HK-2 (cell line): Measurements from ENCODE around the gene FLOT2.
"Not testable (repeated sequence)": the region's sequence is repeated elsewhere in the genome, so short reads cannot be mapped to it uniquely, and the experiment has no call there.

Experiments
- DNase-seq: peaks from one replicate; pipeline ENCODE4 v3.0.0-alpha.2; 2018; ENCODE audit not compliant: unreplicated experiment

Gene FLOT2, protein sequence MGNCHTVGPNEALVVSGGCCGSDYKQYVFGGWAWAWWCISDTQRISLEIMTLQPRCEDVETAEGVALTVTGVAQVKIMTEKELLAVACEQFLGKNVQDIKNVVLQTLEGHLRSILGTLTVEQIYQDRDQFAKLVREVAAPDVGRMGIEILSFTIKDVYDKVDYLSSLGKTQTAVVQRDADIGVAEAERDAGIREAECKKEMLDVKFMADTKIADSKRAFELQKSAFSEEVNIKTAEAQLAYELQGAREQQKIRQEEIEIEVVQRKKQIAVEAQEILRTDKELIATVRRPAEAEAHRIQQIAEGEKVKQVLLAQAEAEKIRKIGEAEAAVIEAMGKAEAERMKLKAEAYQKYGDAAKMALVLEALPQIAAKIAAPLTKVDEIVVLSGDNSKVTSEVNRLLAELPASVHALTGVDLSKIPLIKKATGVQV

DNA sequence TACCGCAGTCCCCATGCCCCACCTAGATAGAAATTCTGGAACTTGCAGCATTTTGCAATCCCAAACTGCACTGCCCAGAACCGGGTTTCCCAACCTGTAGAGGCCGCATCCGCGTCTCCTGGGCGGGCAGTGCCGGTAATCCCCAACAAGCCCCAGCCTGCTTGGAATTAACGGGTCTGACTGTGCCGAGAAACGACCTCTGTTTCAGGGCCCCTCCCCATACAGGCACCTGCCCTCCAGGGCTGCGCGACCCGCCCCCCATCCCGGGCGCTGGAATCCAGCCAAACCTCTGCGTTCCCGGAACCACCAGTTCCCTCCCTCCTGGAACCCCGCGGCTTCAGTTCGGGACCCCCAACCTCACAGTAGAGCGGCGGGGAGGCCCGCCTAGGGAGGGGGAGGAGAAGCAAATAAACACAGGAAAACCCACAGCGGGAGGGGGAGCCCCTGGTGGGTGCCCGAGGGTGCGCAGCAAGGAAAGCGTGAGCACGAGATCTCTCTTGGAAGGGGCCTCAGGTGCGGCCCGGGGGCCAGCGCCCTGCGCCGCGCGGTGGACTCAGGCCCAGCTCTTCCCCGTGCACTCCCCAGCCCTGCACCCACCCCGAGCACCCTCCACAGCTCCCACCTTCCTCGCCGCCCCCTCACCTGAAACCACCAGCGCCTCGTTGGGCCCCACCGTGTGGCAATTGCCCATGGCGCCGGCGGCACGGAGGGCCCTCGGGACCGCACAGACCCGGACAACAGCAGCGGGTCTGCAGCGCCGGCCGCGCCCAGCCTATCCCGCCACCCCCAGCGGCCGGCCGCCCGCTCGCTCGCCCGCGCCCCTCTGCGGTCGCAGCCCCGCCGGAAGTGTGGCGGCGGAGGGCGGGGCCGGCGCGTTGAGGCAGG lies at the start of gene FLOT2:
Gene FLOT2 (minus strand): TSS at position 850 of the 885 bp plus-strand sequence. CDS start 159 bp downstream, at position 691.
- peak; percentile 52 for DNase-seq

DNA sequence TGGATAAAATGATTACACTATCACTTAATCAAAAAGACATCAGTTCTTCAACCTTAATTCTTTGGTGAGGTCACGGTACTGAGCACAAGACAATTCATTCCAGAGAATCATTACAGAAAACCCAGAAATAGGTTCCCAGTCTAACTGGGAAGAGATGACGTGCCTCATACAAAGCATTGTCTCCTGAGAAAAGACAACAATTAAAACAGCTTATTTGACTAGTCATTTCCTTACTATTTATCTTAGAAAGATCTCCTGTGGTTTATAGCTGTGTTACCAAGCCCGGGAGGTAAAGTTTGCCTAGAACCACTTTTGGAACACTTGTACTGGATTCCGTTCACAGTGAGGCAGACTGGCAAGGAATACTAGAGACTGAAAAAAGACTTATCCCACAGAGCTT lies 48.7 kb upstream of the FLOT2 start:
- no peak for DNase-seq

DNA sequence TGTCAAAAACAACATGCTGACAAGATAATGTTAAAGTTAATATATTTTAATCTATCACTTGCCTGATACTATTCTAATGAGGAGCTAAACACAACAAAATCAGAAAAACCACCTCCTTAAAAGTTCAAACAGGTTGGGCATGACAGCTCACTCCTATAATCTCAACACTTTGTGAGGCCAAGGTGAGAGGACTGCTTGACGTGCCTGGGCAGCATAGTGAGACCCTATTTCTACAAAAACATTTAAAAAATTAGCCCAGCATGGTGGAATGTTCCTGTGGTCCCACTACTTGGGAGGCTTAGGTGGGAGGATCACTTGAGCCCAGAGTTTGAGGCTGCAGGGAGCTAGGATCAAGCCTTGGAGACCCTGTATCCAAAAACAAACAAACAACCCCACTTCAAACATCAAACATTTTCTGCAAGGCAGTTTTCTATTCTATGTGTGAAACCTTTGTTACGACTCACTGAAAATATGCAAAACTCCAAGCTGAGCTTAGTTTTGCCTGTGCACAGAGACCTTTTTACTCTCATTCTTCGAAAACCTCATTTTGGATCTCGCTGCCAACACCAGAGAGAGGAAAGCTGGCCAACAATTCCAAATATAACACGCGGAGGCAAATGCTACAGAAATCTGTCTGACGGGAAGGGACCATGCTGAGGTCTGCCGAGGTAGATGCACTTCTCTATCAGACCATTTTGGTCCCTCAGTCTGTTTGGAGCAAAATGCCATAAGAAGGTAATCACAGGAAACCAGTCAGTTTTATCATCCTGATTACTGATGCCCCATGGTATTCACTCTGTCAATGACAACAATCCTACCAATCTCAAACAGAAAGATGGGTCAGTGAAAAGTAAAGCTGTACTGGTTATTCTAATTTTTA lies 47.6 kb upstream of the FLOT2 start:
- no peak for DNase-seq

DNA sequence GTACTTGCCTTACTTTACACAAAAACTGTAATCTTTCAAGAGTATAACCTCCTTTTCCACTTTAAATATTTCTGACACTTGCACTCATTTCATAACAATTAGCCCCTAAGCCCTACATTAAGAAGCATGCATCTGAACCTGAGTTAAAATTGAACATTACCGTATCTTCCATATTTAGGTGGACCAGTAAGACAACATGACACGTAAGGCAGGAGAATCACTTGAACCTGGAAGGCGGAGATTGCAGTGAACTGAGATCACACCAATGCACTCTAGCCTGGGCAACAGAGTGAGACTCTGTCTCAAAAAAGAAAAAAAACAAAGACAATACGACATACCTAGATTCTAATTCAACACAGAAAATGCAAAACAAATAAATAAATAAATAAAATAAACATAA lies 46.8 kb upstream of the FLOT2 start:
- no peak for DNase-seq

DNA sequence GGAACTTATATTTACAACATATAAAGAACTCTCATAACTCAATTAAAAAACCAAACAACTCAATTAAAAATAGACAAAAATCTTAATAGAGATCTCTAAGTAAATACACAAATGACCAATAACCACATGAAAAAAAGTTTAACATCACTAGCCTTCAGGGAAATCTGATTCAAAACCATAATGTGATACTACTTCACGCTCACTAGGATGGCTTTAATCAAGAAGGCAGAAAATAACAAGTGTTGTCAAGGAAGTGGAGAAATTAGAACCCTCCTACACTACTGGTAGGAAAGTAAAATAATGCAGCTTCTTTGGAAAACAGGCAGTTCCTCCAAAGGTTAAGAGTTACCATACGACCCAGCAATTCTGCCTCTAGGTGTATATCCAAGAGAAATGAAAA lies 45.4 kb upstream of the FLOT2 start:
- DNase-seq = no peak

DNA sequence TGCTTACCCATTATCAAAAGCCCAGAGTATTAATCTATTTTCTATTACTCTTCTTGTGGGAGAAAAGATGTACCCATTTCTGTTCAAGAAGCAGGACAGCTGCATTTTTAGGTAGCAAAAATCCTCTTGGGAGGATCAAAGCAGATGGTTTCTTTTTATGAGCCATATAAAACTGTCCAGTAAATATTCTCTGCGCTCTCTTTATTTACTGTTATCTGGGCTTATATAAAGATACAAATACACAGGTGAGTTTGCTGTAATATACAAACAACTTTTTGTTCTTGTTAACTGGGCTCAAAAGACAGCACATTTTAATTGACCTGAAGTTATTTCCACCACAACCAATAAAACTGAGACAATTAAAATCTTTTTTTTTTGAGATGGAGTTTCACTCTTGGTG lies 43.7 kb upstream of the FLOT2 start:
- DNase-seq = no peak

DNA sequence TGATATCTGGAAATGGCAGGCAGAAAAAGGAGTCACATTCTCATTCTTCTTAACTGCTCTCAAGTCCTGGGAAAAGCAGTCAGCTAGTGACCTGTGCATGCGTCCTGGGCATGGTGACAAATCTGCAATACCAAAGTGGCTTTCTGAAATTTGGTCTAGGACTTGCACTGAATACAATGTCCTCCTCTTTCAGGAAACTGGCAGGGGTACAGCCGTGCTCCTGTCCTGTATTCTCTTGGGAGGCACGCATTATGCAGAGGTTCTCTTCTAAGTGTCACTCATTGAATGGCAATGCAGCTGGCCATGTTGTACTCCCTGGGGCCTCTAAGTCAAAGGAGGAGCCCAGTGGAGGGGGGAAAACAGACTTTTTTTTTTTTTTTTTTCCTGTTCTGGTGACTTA lies 43.1 kb upstream of the FLOT2 start:
- no peak for DNase-seq

DNA sequence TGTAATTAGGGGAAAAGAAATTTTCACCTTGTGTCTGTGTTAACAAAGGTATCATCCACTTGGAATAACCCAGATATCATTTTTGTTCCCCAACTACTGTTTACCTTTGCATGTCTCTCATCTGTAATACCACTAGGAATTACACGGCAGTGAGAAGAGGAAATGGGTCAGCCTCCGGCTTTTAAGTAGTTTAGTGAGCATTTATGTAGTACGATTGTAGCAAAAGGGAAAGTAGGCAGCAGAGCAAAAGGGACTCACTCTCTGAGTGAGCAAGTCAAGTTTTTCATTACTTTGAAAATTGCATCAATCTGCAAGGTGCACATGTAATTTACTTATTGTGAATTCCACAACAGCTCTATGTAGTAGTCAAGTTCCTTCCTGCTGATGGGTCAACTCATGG lies 42.6 kb upstream of the FLOT2 start:
- no peak for DNase-seq

DNA sequence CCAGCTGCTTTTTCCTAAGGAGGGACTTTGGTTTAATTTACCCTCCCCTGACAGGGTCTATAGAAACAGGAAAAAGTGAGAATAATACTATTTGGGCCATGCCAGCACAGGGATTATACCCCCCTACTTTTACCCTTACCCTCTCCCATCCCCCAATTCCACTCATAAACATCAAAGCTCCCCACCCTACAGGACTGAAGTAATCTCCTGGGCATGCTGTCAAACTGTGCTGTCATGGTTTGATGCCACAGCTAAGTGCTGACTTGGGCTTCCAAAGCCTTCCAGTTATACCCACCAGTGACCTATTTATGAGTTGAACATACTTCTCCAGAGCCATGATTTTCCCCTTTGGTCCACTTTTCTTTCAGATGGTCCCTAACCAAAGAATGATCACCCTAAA lies 41.0 kb upstream of the FLOT2 start:
- no peak for DNase-seq

DNA sequence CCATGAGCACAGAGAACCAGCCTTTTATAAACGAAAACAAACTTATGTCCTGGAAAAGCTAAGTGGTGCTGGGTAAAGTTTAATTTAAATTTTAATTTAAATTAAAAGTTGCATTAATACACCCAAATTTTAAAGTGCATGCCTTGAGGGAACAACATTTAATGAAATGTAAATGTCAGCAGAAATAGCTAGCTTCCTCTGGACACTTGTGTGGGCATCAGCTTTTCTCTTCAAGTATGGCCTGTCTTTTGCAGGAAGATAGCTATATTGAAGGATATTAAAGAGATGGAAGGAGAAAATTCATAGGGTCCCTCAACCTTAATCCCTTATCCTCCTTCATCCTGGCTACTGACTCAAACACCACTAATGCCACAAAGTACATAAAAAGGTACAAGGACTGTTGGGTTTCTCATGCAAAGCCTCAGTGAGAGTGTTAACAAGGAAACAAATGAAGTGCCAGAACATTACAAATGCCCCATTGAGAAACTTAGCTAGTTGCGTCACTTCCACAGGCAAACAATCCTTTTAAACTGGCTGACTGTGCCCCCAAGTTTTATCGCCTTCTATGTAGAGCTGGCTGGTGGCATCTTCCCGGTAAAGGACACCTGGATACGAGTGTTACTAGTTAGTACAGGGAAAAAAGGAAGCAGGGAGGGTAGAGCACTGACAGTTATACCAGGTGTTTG lies 39.7 kb upstream of the FLOT2 start:
- DNase-seq = no peak

DNA sequence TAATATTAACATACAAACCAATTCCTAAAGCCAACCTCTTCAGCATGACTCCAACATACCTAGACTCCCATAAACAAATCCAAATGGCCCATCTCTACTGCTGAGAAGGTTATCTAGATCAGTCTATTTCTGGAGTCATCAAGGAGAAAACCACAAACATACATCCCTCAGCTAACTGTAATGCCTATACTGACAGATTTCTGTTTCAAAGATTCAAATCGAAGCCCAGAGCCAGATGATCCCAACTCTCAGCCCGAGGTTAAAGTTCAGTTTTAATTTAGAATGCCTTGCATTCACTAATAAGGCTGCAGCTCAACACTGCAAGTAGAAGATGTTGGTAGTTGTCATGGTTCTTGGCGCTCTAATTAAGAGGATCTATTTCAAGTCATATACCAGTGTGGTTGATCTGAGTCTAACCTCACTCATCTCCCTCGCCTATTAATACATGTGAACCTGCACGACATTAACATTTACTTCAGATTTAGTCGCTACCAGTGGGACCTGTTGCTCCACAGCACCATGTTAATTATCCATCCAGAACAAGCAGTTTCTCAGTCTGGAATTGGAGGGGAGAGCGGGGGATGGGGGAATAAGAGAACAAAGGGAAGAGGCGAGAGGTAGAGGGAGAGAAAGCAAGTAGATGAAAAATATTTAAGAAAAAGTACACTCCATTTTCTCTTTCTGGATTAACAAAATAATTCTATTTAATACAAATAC lies 38.4 kb upstream of the FLOT2 start:
- no peak for DNase-seq

DNA sequence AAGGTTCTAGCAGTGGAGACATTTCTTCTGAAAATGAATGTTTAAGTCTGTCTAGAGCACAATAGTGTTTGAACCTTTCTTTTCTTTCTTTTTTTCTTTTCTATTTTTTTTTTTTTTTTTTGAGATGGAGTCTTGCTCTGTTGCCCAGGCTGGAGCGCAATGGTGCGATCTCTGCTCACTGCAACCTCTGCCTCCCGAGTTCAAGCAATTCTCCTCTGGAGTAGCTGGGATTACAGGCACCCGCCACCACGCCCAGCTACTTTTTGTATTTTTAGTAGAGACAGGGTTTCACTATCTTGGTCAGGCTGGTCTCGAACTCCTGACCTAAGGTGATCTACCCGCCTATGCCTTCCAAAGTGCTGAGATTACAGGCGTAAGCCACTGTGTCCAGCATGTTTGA lies 37.0 kb upstream of the FLOT2 start:
- not testable (repeated sequence) for DNase-seq

DNA sequence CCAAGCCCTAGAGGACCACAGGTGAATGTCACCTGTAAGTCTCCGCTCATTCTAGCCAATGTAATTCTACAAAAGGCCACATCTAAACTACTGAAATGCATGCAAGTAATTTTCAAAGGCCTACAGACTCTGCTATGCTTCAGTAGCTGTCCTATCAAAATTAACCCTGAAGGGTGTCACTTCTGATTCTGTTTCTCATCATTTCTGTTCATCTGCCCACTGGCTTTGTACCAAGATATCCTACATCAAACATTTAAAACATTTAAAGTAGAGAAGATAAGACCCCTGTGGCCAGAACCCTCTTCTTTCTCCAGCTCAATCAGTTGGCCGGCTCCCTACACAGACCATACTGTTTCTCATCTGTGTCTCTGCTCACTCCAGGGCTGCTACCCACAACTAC lies 32.3 kb upstream of the FLOT2 start:
- no peak for DNase-seq

DNA sequence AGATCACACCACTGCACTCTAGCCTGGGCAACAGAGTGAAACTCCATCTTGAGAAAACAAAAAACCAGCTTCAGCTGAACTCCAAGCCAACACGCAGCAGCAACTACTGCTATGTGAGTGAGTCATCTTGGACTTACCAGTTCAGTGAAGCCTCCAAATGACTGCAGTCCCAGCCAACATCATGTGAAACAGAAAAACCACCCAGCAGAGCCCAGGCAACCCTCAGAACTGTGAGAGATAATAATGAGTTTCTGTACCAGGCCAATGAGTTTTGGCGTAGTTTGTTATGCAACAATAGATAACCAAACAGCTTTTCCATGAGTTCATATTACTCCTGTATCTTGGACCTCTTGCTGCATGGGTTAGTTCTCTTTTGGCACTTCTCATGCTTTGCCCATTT lies 30.5 kb upstream of the FLOT2 start:
- no peak for DNase-seq

DNA sequence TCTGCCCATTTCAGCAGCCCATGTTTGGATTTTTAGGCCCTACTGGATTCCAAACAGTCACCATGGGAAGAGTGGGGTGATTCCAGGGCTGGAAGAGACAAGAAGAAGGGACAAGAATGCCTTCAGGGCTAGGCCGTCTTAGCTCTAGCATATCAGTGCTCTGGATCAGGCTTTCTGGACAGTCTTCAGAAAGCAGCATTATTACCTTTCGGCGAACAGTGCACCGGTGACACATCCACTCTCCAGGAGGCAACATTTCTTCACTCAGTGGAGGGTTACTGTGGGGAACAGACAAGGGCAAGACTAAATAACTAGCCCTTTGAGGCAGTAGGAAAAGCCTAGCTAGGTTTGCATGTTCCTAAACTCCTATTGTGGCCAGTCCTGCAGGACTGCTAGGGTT lies 29.3 kb upstream of the FLOT2 start:
- no peak for DNase-seq

DNA sequence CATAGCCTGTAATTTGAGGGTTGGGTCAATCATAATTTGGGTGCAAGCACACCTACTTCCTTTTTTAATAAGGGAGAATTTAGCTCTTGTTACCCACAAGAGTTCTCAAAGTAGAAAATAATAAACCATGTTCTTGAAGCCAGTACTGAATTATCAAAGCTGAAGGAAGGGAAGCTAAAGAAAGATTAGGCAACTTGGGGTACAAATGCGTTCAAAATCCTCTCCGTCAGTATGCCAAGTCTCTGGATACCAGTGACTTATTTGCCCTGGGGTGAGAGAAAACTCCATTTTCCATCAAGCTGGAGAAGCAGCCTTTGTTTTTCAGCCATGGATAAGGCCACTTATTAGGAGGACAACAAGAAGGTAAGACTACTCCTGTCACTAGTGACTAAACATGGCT lies 28.8 kb upstream of the FLOT2 start:
- no peak for DNase-seq

DNA sequence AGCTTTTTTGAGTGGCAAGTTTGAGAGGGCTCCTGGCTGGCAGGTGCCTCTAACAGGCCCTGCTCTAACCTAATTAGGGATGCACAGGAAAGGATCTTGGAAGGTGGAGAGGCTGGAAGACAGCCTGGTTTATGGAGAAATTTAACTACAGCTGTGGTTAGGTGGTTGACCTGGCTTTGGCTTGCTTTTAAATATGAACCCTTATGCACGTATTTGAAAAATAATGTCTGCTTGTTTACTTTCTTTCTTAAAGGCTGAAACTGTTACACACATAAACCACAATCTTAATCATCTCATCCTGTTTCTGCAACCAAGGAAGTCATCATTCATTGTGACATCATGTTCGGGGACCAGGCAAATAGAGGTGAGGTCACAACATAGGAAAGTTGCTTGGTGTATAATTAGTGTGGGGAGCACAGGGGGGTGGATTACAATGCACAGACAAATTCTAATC lies 28.4 kb upstream of the FLOT2 start:
- no peak for DNase-seq

DNA sequence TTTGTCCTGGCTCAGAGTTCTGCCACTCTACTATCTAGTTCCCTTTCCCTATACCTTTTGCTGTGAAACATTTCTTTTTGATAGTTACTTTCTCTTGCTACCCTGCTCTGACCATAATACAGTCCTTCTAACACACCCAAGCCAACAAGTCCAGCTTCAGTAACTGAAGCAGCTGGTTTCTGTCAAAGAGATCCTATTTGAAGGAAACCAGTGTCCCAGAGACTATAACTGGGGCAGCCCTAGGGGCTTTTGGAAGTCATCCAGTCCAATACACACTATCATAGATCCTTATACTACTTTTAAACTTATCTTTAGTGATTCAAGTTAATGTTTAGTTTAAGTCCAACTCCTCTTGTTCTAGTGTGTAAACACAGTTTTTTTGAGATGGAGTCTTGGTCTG lies 22.7 kb upstream of the FLOT2 start:
- DNase-seq = no peak

DNA sequence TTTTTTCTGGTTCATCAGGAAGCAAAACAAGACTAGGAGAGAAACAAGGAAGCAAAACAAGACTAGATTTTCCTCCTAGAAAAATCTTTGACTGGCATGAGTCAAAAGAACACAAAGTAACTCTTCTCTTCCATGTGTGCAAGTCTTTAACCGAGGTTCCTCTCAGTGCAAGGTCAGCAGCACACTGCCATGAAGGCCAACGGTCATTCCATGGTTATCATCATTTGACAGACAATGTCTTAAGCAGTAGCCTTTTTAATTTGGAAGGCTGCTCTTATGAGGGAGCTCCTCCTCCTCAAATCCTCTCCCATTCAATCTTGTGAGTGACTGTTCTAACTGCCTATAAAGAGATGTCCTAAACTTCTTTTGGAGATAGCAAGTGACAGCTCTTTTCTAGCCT lies 20.8 kb upstream of the FLOT2 start:
- no peak for DNase-seq

DNA sequence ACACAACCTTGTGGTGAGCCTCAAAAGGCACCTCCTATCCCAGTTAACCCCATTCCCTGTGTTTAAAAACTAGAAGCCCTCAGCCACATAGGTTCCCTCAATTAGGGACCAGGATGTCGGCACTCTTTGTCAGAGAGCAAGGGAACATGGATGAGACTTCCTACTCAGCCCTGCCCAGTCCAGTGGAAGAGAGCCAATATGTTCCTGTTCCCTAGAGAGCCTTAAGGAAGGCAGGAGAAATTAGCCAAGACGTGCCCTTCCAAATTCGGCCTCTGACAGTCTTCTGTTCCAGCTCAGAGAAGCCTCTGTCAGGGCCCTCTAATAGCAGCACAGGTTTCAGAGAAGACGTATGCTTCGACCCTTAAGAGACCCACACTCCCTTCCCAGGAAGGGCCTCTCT lies 19.9 kb upstream of the FLOT2 start:
- DNase-seq = no peak

DNA sequence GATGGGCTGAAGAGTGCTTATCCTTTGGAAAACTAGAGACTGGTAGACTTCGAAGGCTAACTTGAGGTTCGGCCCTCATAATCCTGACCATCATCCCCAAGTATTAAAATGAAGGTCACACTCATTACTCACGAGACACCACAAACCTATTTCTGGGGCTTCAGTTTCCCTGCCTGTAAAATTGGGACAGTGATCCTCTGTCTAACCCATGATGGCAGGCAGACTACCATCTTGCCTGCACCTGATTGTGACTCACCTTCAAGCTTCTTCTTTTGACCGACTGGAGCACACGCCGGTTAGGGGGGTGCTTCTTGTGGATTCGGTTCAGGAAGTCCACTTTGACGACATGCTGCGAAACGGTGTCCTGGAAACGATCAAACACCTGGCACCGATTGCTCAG lies 19.5 kb upstream of the FLOT2 start:
- DNase-seq = no peak
